HG03025 (cell line): ENCODE results near the gene KRT14.
"Not testable (repeated sequence)": the region's sequence is repeated elsewhere in the genome, so short reads cannot be mapped to it uniquely, and the experiment has no call there.

ENCODE experiments used
- ATAC-seq: cut with Tn5 transposase; IDR thresholded peaks from one replicate; pipeline ENCODE4 v1.9.1; 2021; ENCODE audit warnings: mild to moderate bottlenecking, moderate library complexity; ENCODE audit not compliant: unreplicated experiment, low FRiP score

The KRT14 gene

DNA sequence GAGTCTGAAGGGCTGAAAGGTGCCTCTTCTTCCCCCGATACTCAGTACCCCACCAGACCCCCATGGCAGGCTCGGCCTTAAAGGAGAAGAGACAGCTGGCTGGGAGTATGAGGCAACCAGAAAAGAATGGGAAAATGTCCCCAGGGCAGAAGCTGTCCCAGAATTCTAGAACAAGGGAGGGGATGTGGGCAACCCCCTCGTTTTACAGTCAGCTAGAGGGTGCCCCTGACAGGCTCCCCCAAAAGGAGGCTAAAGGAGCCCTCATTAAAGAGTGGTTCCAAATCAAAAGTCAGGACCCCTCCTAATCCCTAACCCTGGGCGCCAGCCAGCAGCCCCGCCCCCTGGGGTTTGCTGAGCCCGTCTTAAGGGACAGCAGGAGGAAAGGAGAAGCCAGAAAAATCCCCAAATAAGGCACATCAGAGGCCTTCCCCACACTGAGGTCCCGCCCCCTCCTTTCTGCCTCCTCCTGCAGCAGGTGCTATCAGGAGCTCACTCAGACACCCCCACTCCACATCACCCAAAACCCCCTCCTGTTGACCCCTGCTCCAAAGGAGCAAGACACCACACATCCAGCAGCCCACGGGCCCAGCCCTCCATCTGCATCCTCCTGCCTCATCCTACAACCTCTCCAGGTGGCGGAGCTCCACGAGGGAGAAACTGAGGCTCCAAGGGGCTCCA lies 36.6 kb upstream of the KRT14 start:
- not testable (repeated sequence) for ATAC-seq

GRCh38 chr17:41622340-41623183 lies 35.9 kb upstream of the KRT14 start:
- not testable (repeated sequence) for ATAC-seq

GRCh38 chr17:41621916-41622315 lies 35.2 kb upstream of the KRT14 start:
- ATAC-seq, result no peak

DNA sequence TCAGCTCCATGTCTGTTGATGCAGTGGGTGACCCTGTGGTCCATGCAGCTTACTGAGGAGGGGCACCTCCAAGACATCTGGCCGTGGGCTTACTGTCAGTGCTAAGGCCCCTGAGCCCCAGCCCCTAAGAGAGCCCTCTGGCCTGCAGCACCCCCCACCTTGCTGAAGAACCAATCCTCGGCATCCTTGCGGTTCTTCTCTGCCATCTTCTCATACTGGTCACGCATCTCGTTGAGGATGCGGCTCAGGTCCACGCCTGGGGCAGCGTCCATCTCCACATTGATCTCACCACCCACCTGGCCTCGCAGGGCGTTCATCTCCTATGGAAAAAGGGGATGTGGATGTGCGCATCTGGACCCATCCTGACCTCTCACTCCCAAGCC lies 34.7 kb upstream of the KRT14 start:
- not testable (repeated sequence) for ATAC-seq

GRCh38 chr17:41620583-41621434 lies 34.1 kb upstream of the KRT14 start:
- ATAC-seq, result no peak

DNA sequence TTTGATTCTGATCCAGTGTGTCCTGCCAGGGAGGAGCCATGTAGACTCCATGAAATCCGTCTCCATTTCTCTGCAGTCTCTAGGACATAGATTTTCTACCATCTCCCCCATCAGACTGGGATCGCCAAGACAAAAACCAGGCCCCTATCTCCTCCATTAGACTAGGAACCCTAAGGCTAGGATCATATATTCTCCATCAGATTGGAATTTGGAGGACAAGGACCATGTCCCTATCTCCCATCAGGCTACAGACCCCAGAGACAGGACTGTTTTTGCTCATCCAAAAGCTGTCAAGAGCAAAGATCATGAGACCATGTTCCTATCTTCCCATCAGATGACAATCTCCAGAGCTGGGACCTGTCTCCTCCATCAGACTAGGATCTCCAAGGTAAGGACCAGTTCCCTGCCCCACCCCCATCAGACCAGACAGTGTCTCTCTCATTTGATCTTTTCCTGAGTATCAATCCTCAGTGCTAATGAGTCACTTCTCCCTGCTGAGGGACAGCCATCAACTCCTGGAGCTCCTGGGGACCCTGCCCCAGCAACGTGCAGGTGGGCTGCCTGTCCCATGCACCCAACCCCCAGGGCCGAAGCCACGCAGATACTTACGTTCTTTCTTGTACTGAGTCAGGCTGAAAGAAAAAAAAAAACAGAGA lies 33.4 kb upstream of the KRT14 start:
- ATAC-seq, result not testable (repeated sequence)

DNA sequence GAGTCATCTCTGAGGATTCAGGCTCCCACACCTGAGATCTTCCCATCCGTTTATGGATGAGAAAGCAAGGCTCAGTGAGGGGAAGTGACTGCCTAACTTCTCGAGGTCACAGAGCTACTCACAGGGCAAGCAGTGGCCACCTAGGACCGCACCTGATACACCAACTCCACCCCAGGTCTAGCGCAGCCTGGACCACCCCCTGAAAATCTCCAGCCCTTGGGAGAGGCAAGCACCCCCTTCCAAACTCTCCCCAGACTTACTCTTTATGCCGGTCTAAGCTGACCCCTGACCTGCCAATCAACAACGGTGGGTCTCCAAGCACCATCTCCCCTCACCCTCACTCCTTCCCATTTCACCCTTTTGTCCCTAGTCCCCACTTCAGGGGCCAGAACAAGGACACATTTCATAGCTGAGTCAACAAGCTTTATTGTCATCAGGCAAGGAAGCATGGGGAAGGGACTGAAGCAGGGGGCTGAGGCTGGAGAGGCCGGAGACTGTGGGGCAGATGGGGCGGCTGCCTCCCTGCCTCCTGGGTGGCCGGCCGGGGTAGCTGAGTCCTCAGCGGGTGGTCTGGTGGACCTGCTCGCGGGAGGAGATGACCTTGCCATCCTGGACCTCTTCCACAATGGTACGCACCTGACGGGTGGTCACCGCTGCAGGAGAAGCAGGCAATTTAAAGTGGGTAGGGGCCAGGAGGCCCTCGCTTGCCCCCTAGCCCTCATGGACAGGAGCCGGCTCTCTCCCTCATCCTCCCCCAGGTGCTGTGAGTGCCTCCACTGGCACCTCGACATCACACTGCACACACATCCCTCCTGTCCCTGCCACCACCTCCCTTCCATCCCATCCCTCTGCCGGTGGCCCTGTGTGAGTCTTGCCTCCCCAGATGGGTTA lies 32.6 kb upstream of the KRT14 start:
- no peak for ATAC-seq

DNA sequence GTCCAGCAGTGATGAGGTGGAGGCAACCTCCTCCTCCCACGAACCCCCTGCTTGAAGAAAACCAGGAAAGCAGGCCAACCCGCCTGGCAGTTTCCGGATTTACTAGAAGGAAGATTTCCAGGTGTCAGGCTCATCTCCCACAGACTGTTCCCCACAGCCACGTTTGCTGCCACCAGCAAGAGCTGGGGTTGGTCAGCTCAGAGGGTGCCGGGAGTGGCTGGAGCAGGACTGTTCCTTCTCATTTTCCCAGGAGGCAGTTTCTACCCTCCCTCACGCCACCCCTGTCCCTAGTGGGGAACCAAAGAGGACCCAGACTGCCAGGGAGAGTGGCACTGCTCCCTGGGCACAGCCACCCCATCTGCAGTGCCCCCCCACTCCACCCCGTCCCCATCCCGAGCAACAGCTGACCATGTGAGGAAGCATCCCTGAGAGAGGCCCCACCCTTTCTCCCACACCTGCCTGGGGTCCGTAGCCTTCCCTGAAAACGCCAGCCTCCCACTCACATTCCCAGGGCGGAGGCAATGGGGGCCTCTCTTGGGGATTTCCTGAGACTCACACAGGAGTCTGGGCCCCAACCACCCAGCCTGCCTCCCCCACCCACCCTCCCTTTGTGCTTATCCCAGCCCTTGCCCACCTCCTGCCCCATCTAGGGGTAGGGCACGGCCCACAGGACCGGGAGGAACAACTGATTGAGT lies 31.8 kb upstream of the KRT14 start:
- ATAC-seq, result no peak

GRCh38 chr17:41617698-41618097 lies 31.0 kb upstream of the KRT14 start:
- ATAC-seq, result no peak

- no peak for ATAC-seq
Measured at GRCh38 chr17:41617136-41617535, 30.4 kb upstream of the KRT14 start.

- ATAC-seq, result not testable (repeated sequence)
Measured at GRCh38 chr17:41616486-41616885, 29.8 kb upstream of the KRT14 start.

DNA sequence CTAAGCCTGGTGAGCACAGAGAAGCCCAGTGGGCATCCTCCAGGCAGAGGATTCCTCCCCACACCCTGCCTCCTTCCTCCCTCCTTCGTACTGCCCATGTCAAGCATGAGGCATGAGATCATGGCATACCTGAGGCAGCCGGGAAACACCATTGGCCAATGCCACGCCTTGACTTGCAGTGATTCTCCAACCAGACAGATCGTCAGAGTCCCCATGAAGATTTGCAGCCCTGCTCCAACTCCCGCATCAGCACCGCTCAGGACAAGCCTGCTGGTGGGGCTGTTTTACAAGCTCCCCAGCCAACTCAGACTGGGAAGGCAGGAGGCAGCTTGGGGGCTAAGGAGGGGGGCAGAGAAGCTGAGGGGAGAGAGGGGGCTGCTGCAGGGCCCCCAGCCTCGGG lies 28.8 kb upstream of the KRT14 start:
- no peak for ATAC-seq

- not testable (repeated sequence) for ATAC-seq
Measured at GRCh38 chr17:41614767-41615166, 28.1 kb upstream of the KRT14 start.

DNA sequence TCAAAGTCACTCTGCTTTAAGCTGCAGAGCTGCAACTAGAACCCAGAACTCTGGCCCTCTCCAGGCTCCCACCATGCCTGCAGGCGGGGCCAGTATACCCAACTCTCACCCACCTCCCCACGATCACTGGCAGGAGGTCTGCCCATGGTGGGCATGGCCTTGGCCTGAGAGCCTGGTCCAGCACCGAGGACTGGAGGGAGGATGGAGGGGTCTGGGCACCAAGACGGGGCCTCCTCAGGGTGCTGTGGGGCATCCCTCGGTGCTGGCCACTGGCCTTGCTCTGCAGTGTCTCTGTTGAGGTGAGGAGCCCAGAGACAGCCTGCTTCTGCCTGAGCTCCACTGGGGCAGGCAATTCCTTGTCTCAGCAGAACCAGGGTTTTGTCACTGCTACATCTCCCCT lies 27.4 kb upstream of the KRT14 start:
- no peak for ATAC-seq

DNA sequence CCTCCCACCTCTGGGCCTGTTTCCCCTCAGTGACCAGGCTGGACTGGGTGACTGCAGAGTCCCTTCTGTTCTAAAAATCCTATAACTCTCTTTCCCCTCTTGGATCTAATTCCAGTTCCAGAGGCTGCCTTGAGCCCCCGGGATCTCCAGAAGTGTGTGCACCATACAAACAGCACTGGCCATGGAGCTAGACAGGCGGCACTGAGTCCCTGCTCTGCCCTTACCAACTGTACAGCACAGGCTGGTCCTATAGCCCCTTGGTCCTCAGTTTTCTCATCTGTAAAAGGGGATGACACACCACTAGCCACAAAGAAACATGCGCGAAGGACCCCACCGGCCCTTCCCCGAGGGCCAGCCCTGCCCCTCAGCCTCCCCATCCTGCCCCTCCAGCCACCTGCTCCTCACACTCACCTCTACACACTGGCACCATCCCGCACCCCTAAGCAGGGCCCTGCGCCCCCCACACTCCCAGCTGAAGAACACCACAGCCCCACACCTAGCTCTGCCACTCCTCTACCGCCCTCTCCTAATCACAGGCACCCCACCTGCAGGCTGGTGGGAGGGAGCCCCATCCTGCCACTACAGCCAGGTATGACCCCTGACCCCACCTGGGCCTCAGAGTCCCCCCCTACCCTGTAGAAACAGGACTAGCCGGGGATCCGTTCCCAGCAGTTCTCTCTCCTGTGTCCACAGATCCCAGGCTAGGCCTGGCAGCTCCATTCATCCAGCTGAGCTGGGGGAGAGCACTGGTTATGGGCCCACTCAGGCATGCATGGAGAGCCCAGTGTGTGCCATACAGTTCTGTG lies 26.8 kb upstream of the KRT14 start:
- ATAC-seq, result no peak

- ATAC-seq, result not testable (repeated sequence)
Measured at GRCh38 chr17:41612376-41613160, 25.9 kb upstream of the KRT14 start, which contains the start of gene KRT16. KRT16 (minus strand) TSS chr17:41612767; CDS start chr17:41612688, 79 bp downstream.

DNA sequence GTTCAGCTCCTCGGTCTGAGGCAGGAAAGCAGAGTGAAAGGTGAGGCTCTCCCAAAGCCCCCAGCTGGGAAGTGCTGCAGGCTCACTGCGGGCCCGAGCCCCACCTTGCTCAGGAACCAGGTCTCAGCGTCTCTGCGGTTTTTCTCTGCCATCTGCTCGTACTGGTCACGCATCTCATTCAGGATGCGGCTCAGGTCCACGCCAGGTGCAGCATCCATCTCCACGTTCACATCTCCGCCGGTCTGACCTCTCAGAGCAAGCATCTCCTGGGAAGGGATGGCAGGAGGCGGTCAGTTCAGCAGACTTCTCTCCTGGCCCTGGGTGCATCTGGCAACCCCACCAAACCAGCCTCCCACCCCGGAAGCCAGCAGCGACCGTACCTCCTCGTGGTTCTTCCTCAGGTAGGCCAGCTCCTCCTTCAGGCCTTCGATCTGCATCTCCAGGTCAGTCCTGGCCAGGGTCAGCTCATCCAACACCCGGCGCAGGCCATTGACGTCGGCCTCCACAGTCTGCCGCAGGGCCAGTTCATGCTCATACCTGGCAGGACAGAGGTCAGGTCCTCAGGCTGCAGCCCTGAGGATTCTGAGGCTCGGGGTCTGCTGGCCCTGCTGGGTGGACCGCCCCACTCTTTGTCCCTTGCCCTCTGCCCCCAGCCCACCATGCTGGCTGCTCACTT lies 24.4 kb upstream of the KRT14 start:
- ATAC-seq, result no peak
